ENCODE results near the gene COPG1. TPM values are rescaled to one million over a fixed set of nuclear protein-coding genes. Genes with fewer than 3 reads are reported as not detected.
"Not testable (repeated sequence)": the region's sequence is repeated elsewhere in the genome, so short reads cannot be mapped to it uniquely, and the experiment has no call there.

Gene COPG1
- polyA plus RNA-seq (ENCODE audit: insufficient read length in 12 of 12): 100 to 1,000 TPM in 9 of 12 donors, 10 to 100 TPM in 2, not detected in 1; 97.0 to 131 (median 109) TPM
- long read RNA-seq, donor 1, partial matches to known transcripts: 0 of 4 reads
- long read RNA-seq, donor 1, other reads (novel, unspliced or antisense): 0 of 4 reads
- long read RNA-seq, donor 2, transcript COPG1-201 (24 exons, 3,078 nt): major isoform, 6 of 80 reads
- long read RNA-seq, donor 2, partial matches to known transcripts: 72 of 80 reads
- long read RNA-seq, donor 2, other reads (novel, unspliced or antisense): 0 of 80 reads
- long read RNA-seq, donor 3, partial matches to known transcripts: 0 of 3 reads
- long read RNA-seq, donor 3, other reads (novel, unspliced or antisense): 0 of 3 reads
- long read RNA-seq, donor 4, partial matches to known transcripts: 19 of 21 reads
- long read RNA-seq, donor 4, other reads (novel, unspliced or antisense): 0 of 21 reads
- long read RNA-seq, donor 5, partial matches to known transcripts: 0 of 2 reads
- long read RNA-seq, donor 5, other reads (novel, unspliced or antisense): 0 of 2 reads
- long read RNA-seq, donor 6, partial matches to known transcripts: 0 of 3 reads
- long read RNA-seq, donor 6, other reads (novel, unspliced or antisense): 0 of 3 reads
- long read RNA-seq, donor 7: 0 reads
- long read RNA-seq, donor 8, transcript COPG1-201 (24 exons, 3,078 nt): major isoform, 5 of 6 reads
- long read RNA-seq, donor 8, partial matches to known transcripts: 0 of 6 reads
- long read RNA-seq, donor 8, other reads (novel, unspliced or antisense): 0 of 6 reads
- long read RNA-seq, donor 9, partial matches to known transcripts: 0 of 4 reads
- long read RNA-seq, donor 9, other reads (novel, unspliced or antisense): 0 of 4 reads
- long read RNA-seq, donor 10, transcript COPG1-201 (24 exons, 3,078 nt): major isoform, 5 of 6 reads
- long read RNA-seq, donor 10, partial matches to known transcripts: 0 of 6 reads
- long read RNA-seq, donor 10, other reads (novel, unspliced or antisense): 0 of 6 reads
- long read RNA-seq, donor 11, partial matches to known transcripts: 0 of 5 reads
- long read RNA-seq, donor 11, other reads (novel, unspliced or antisense): 0 of 5 reads

GRCh38 chr3:129249284-129250065 is at the start of gene COPG1:
Gene COPG1 (plus strand): TSS chr3:129249606. CDS start chr3:129249710, 104 bp downstream.
- peak; percentile 96 for DNase-seq

GRCh38 chr3:129204473-129204872 is 44.9 kb upstream of the COPG1 start:
- DNase-seq: no peak

- no peak for DNase-seq
Observed at GRCh38 chr3:129205109-129205832, 44.1 kb upstream of the COPG1 start.

- DNase-seq: no peak
Observed at GRCh38 chr3:129207479-129207878, 41.9 kb upstream of the COPG1 start.

- DNase-seq: no peak
Observed at GRCh38 chr3:129211345-129211744, 38.1 kb upstream of the COPG1 start.

- DNase-seq: no peak
Observed at GRCh38 chr3:129211772-129212171, 37.6 kb upstream of the COPG1 start.

GRCh38 chr3:129213238-129213637 is 36.2 kb upstream of the COPG1 start:
- DNase-seq: no peak

GRCh38 chr3:129218742-129219141 is 30.7 kb upstream of the COPG1 start:
- no peak for DNase-seq

GRCh38 chr3:129224387-129224786 is 25.0 kb upstream of the COPG1 start:
- not testable (repeated sequence) for DNase-seq

GRCh38 chr3:129224984-129225393 is 24.4 kb upstream of the COPG1 start:
- DNase-seq: peak; percentile 36

GRCh38 chr3:129226374-129226773 is 23.0 kb upstream of the COPG1 start:
- no peak for DNase-seq

- no peak for DNase-seq
Observed at GRCh38 chr3:129228891-129229585, 20.4 kb upstream of the COPG1 start.

- no peak for DNase-seq
Observed at GRCh38 chr3:129230311-129231019, 18.9 kb upstream of the COPG1 start.

GRCh38 chr3:129231331-129232119 is 17.9 kb upstream of the COPG1 start:
- no peak for DNase-seq

GRCh38 chr3:129233538-129233937 is 15.9 kb upstream of the COPG1 start:
- no peak for DNase-seq

- DNase-seq: no peak
Observed at GRCh38 chr3:129234441-129234840, 15.0 kb upstream of the COPG1 start.

GRCh38 chr3:129235344-129235917 is 14.0 kb upstream of the COPG1 start:
- DNase-seq: no peak
